Activated CD8-positive, alpha-beta T cell treated with anti-CD3 and anti-CD28 coated beads for 36 hours (primary cell): ENCODE data around the gene PITPNC1. TPM values are rescaled to one million over a fixed set of nuclear protein-coding genes. Genes with fewer than 3 reads are reported as not detected.
"Not testable (repeated sequence)": the region's sequence is repeated elsewhere in the genome, so short reads cannot be mapped to it uniquely, and the experiment has no call there.

ENCODE experiments used
- ATAC-seq: fragments of 200-7000 bp; cut with Tn5 transposase; one replicate; pipeline ENCODE4 v1.10.0; 2021; ENCODE audit warnings: mild to moderate bottlenecking, moderate library complexity
- CTCF ChIA-PET: fragments of 350-600 bp; sonication (Branson Sonifier 250); formaldehyde crosslinking; loops from one replicate; lab custom pipeline; 2021; ENCODE audit warnings: antibody characterized with exemption; lab: Charles Lee
- POLR2A ChIA-PET: fragments of 350-600 bp; sonication (Branson Sonifier 250); formaldehyde crosslinking; loops from one replicate; lab custom pipeline; 2021; ENCODE audit warnings: antibody characterized with exemption; lab: Charles Lee
- DNase-seq: peaks from one replicate; pipeline ENCODE4 v3.0.0-alpha.2; 2020
- H3K27ac Mint-ChIP-seq: one replicate; pipeline ENCODE4 v1.8.0; 2021; ENCODE audit warnings: mild to moderate bottlenecking, mixed read lengths
- H3K27me3 Mint-ChIP-seq: one replicate; pipeline ENCODE4 v1.8.0; 2021; ENCODE audit warnings: mixed read lengths
- H3K36me3 Mint-ChIP-seq: one replicate; pipeline ENCODE4 v1.8.0; 2021; ENCODE audit warnings: low read depth, mixed read lengths
- H3K4me1 Mint-ChIP-seq: one replicate; pipeline ENCODE4 v1.8.0; 2021; ENCODE audit warnings: low read depth, mixed read lengths
- H3K4me3 Mint-ChIP-seq: one replicate; pipeline ENCODE4 v1.8.0; 2021; ENCODE audit warnings: mild to moderate bottlenecking, moderate library complexity, mixed read lengths
- H3K9me3 Mint-ChIP-seq: one replicate; pipeline ENCODE4 v1.8.0; 2021; ENCODE audit warnings: mixed read lengths
- CTCF ChIP-seq: fragments of 200-600 bp; IDR thresholded peaks from one replicate; pipeline ENCODE4 v1.8.0; 2022; ENCODE audit warnings: antibody characterized with exemption, mild to moderate bottlenecking
- intact Hi-C: fragments of 100-400 bp; cut with micrococcal nuclease; formaldehyde crosslinking; loops from one replicate; pipeline ENCODE4 v1.10.0; 2022
- total RNA-seq, 2 experiments: library from RNA; stranded (reverse); gene quantifications; one replicate each; pipeline ENCODE4 v1.2.3, GENCODE V29; 2021

PITPNC1 gene
- total RNA-seq, 2 experiments from 2014 or later: 51.8 to 56.3 TPM

DNA sequence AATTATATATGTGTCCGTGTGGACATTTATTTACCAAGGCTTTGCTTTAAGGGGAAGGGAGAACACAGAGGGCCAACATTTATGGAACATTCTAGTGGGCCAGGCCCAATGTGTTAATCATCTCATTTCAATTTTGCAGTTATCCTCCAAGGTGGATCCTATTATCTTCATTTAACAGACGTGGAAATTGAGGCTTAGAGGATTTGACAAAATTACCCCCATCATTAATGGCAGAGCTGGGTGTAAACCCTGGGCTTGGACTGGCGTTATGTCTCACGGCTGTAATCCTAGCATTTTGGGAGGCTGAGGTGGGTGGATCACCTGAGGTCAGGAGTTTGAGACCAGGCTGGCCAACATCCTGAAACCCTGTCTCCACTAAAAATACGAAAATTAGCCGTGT is 26.4 kb downstream of the PITPNC1 start:
- peaks cover 78% of the 10 kb centered on the region for H3K4me1 Mint-ChIP-seq
- ATAC-seq: no peak
- no peak for DNase-seq
- H3K27me3 Mint-ChIP-seq: no peaks in the 10 kb centered on the region
- H3K9me3 Mint-ChIP-seq: no peaks in the 10 kb centered on the region
- CTCF ChIA-PET: interaction anchor here (1.4 to 2.4 kb wide), 4 partner anchors 10 to 72 kb away, joined by 4 to 10 read pairs (median 6); no protein-coding TSS in a partner anchor
- H3K36me3 Mint-ChIP-seq: peaks cover 25% of the 10 kb centered on the region
- no peak overlapping the region for H3K4me3 Mint-ChIP-seq
- H3K27ac Mint-ChIP-seq: peak overlapping the region; percentile 90
- POLR2A ChIA-PET: interaction anchor here (1.2 kb wide), 2 partner anchors 28 to 39 kb away, joined by 3 to 4 read pairs; no protein-coding TSS in a partner anchor
- TF ChIP-seq CTCF: no peak
- intact Hi-C loops: no loop called here

- H3K4me3 Mint-ChIP-seq, DNase-seq, intact Hi-C loops, H3K9me3 Mint-ChIP-seq, H3K27me3 Mint-ChIP-seq: not testable (repeated sequence)
- POLR2A ChIA-PET: interaction anchor here (0.8 kb wide), 1 partner anchor 15 kb away, joined by 3 read pairs; no protein-coding TSS in a partner anchor
- ATAC-seq: peak; percentile 10
- peak overlapping the region; percentile 52 for H3K27ac Mint-ChIP-seq
- peaks cover 20% of the 10 kb centered on the region for H3K36me3 Mint-ChIP-seq
- CTCF ChIA-PET: interaction anchor here (1.1 kb wide), 1 partner anchor 30 kb away, joined by 5 read pairs; no protein-coding TSS in a partner anchor
- peaks cover 72% of the 10 kb centered on the region for H3K4me1 Mint-ChIP-seq
These were observed 31.4 kb downstream of the PITPNC1 start for GRCh38 chr17:67408455-67408830.

GRCh38 chr17:67411397-67411796 is 34.3 kb downstream of the PITPNC1 start:
- TF ChIP-seq CTCF: no peak
- POLR2A ChIA-PET: interaction anchor here (0.8 to 2.4 kb wide), 3 partner anchors 19 to 64 kb away, joined by 4 to 8 read pairs (median 5); no protein-coding TSS in a partner anchor
- DNase-seq (no peak), ATAC-seq (no peak)
- intact Hi-C loops: no loop called here
- no peak overlapping the region for H3K4me3 Mint-ChIP-seq
- no peaks in the 10 kb centered on the region for H3K27me3 Mint-ChIP-seq
- peaks cover 22% of the 10 kb centered on the region for H3K36me3 Mint-ChIP-seq
- H3K4me1 Mint-ChIP-seq: peaks cover 65% of the 10 kb centered on the region
- CTCF ChIA-PET: interaction anchor here (1.1 to 2.0 kb wide), 2 partner anchors 9 to 22 kb away, joined by 4 to 8 read pairs; no protein-coding TSS in a partner anchor
- H3K9me3 Mint-ChIP-seq: peaks cover 6% of the 10 kb centered on the region
- peak overlapping the region; percentile 56 for H3K27ac Mint-ChIP-seq

- intact Hi-C loops: no loop called here
- H3K9me3 Mint-ChIP-seq: peaks cover 6% of the 10 kb centered on the region
- peak overlapping the region; percentile 56 for H3K27ac Mint-ChIP-seq
- ATAC-seq (no peak), DNase-seq (no peak)
- peaks cover 60% of the 10 kb centered on the region for H3K4me1 Mint-ChIP-seq
- H3K4me3 Mint-ChIP-seq: no peak overlapping the region
- TF ChIP-seq CTCF: no peak
- no peaks in the 10 kb centered on the region for H3K27me3 Mint-ChIP-seq
- ChIA-PET POLR2A (interaction anchor here (1.6 to 2.4 kb wide), 2 partner anchors 19 to 63 kb away, joined by 4 to 8 read pairs; no protein-coding TSS in a partner anchor), CTCF (interaction anchor here (2.0 kb wide), 1 partner anchor 23 kb away, joined by 8 read pairs; no protein-coding TSS in a partner anchor)
- peaks cover 20% of the 10 kb centered on the region for H3K36me3 Mint-ChIP-seq
These were observed 35.0 kb downstream of the PITPNC1 start for GRCh38 chr17:67412032-67412431.

DNA sequence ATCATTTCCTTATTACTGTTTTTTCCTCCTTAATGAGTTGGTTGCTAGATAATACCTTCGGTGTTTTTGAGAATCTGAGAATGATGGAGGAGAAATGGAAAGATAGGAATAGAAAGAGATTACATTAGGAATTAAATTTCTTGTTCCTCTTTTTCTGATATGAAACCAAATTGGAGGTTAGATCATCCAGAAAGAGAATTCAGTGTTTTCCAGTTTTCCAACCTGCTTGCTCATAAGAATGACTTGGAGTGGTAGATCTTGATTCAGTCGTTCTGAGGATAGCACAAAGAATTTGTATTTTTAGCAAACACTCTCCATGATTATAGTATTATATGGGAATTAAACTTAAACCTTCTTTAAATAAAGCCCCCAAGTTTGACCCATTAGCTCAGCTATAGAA is 35.9 kb downstream of the PITPNC1 start:
- ChIA-PET CTCF (interaction anchor here (2.0 kb wide), 1 partner anchor 24 kb away, joined by 8 read pairs; no protein-coding TSS in a partner anchor), POLR2A (no interaction called here)
- peaks cover 6% of the 10 kb centered on the region for H3K9me3 Mint-ChIP-seq
- H3K27ac Mint-ChIP-seq: no peak overlapping the region
- no peaks in the 10 kb centered on the region for H3K27me3 Mint-ChIP-seq
- peaks cover 65% of the 10 kb centered on the region for H3K4me1 Mint-ChIP-seq
- intact Hi-C loops: no loop called here
- no peak for TF ChIP-seq CTCF
- H3K36me3 Mint-ChIP-seq: peaks cover 18% of the 10 kb centered on the region
- ATAC-seq (no peak), DNase-seq (no peak)
- H3K4me3 Mint-ChIP-seq: no peak overlapping the region
